ENCODE data around the gene VGLL4. TPM values are rescaled to one million over a fixed set of nuclear protein-coding genes. Genes with fewer than 3 reads are reported as not detected.

The VGLL4 gene
- total RNA-seq, 2 donors from 2014 or later: 87.2 to 203 TPM

DNA sequence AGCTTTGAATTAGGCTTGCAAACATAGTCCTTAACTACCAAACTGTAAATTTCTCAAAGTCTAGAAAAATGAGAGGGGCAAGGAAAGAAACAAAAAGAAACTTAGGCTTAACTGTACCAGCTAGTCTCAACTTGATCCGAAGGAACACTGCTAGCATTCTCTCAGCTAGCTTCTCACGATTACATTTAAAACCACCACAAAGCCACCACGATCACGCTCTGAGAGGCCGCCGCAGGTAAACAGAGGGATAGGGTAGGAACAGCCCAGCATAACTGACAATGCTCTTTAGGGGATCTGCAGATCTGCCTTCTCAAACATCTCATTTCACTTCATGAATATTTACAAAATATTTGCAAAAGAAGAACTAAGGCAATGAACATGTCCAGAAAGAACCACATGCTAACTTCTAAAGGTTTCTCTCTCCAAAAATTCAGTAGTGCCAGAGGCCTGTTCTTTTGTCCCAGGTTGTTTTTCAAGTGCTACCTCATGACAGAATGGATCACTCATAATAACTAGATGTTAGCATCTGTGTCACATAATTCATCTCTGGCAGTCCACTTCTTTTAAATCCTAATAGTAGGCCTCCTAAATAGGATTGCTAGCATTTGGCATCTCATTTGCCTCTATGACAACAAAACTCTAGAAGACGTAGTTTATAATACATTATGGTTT, 18.9 kb downstream of the VGLL4 start:
- intact Hi-C loops (cut with DNase I): no loop called here
- DNase-seq (ENCODE audit: low spot score): no peak
- Histone ChIP-seq H3K27ac (no peak overlapping the region), H3K36me3 (no peaks in the 10 kb centered on the region), H3K9me3 (no peaks in the 10 kb centered on the region), H3K27me3 (replicated peaks; ENCODE audit: insufficient read depth) (no peaks in the 10 kb centered on the region), H3K4me3 (no peak overlapping the region), H3K4me1 (replicated peaks) (peaks cover 5% of the 10 kb centered on the region)
- 47% methylated on average over 7 of the region's 7 CpGs for WGBS
- no peak for TF ChIP-seq POLR2A (IDR thresholded peaks at IDR 0.05)
- TF ChIP-seq, protein P1, sequence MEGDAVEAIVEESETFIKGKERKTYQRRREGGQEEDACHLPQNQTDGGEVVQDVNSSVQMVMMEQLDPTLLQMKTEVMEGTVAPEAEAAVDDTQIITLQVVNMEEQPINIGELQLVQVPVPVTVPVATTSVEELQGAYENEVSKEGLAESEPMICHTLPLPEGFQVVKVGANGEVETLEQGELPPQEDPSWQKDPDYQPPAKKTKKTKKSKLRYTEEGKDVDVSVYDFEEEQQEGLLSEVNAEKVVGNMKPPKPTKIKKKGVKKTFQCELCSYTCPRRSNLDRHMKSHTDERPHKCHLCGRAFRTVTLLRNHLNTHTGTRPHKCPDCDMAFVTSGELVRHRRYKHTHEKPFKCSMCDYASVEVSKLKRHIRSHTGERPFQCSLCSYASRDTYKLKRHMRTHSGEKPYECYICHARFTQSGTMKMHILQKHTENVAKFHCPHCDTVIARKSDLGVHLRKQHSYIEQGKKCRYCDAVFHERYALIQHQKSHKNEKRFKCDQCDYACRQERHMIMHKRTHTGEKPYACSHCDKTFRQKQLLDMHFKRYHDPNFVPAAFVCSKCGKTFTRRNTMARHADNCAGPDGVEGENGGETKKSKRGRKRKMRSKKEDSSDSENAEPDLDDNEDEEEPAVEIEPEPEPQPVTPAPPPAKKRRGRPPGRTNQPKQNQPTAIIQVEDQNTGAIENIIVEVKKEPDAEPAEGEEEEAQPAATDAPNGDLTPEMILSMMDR (IDR thresholded peaks at IDR 0.05): no peak
- TF ChIP-seq POLR2AphosphoS5 (IDR thresholded peaks at IDR 0.05): no peak

DNA sequence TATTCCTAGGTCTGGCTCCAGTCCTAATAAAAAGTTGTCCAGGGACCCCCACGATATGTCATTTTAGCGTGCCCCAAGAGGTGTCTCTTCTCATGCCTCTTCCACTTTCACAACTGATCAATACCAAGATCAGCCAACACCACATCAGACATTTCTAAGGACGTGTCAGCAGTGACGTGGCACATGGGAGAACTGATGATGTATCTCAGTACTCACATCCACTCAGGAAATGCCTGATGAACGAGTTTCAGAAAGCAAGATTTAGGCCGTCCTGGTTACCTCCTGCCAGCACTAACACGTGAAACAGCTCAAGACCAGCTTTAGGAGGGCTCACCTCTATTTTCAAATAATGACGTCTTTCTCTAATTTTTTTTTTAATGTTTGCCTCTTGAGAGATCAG, 19.6 kb downstream of the VGLL4 start:
- Histone ChIP-seq H3K4me3 (no peak overlapping the region), H3K4me1 (replicated peaks) (peaks cover 5% of the 10 kb centered on the region), H3K9me3 (no peaks in the 10 kb centered on the region), H3K36me3 (no peaks in the 10 kb centered on the region), H3K27ac (no peak overlapping the region), H3K27me3 (replicated peaks; ENCODE audit: insufficient read depth) (no peaks in the 10 kb centered on the region)
- no peak for DNase-seq (ENCODE audit: low spot score)
- no peak for TF ChIP-seq POLR2AphosphoS5 (IDR thresholded peaks at IDR 0.05)
- TF ChIP-seq POLR2A (IDR thresholded peaks at IDR 0.05): no peak
- TF ChIP-seq, protein P1 (IDR thresholded peaks at IDR 0.05): no peak
- intact Hi-C loops (cut with DNase I): no loop called here
- WGBS: 59% methylated on average over 8 of the region's 8 CpGs

DNA sequence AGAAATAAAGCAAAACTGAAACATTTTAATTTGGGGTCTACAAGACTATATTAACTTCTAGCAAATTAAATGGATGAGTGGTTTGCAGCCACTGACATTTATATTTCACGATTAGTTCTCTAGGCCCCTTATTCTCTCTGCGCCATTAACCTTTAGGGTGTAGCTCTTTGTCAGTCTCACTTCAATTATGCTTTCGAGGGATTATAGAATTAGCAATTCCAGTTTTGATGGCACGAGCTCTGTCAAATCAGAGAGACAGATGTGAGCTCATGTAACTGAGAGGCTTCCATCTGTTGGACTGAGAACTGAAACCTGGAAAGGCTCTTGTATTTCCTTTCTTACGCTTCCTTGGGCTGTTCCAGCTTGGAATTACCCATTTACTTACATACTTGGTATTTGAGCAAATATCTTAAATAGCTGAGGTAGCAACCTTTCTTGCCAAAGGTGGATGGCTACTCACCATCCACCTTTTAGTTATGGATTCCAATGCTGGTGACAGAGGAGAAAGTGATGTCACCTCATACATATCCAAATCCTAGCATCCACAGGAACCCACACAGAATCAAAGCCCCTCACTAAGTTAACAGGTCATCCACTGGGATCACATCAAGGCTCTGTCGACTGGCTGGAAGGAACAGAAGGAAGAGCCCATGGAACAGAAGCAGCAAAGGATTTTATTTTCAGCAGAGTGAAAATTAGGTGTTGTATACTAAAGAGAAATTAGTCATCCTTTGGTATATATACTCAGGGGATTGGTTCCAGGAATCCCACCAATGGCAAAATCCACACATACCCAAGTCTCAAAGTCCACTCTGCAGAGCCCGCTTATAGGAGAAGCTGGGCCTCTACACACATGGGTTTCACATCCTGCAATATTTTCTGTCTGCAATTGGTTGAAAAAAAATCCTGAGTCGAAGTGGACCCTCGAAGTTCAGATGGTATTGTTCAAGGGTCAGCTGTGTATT, 20.8 kb downstream of the VGLL4 start:
- DNase-seq (ENCODE audit: low spot score): no peak
- no peaks in the 10 kb centered on the region for H3K27me3 ChIP-seq (replicated peaks; ENCODE audit: insufficient read depth)
- WGBS: 86% methylated on average over 9 of the region's 9 CpGs
- H3K4me1 ChIP-seq (replicated peaks): peaks cover 5% of the 10 kb centered on the region
- no peaks in the 10 kb centered on the region for H3K9me3 ChIP-seq
- TF ChIP-seq, protein P1 (IDR thresholded peaks at IDR 0.05): no peak
- TF ChIP-seq POLR2AphosphoS5 (IDR thresholded peaks at IDR 0.05): no peak
- TF ChIP-seq POLR2A (IDR thresholded peaks at IDR 0.05): no peak
- H3K27ac ChIP-seq: no peak overlapping the region
- no peaks in the 10 kb centered on the region for H3K36me3 ChIP-seq
- H3K4me3 ChIP-seq: no peak overlapping the region
- intact Hi-C loops (cut with DNase I): no loop called here

DNA sequence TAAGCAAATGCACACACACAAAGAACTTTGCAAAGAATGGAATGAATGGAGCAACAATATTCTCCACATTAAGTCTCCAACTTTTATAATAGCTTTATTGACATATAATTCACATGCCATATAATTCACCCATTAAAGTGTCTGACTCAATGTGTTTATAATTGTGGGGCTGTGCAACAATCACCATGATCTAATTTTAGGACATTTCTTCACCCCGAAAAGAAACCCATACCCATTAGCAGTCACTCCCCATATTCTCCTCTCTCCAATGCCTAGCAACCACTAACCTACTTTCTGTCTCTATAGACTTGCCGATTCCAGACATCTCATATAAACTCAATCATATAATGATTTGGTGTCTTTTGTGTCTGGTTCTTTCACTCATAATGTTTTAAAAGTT, 22.6 kb downstream of the VGLL4 start:
- Histone ChIP-seq H3K36me3 (no peaks in the 10 kb centered on the region), H3K27ac (no peak overlapping the region), H3K4me3 (no peak overlapping the region), H3K27me3 (replicated peaks; ENCODE audit: insufficient read depth) (no peaks in the 10 kb centered on the region), H3K9me3 (no peaks in the 10 kb centered on the region), H3K4me1 (replicated peaks) (peaks cover 5% of the 10 kb centered on the region)
- intact Hi-C loops (cut with DNase I): no loop called here
- TF ChIP-seq POLR2A (IDR thresholded peaks at IDR 0.05): no peak
- TF ChIP-seq POLR2AphosphoS5 (IDR thresholded peaks at IDR 0.05): no peak
- TF ChIP-seq, protein P1 (IDR thresholded peaks at IDR 0.05): no peak
- WGBS: 72% methylated on average over 2 of the region's 2 CpGs
- no peak for DNase-seq (ENCODE audit: low spot score)

Measured in prostate gland (tissue), 2 donors.